GM12874 (cell line): ENCODE results near the gene USP2.

Experiments
- TF ChIP-seq, protein P1 (sequence below): IDR thresholded peaks from 2 replicates; pipeline ENCODE4 v1.5.1; 2011; ENCODE audit warnings: low read depth, mild to moderate bottlenecking, control low read depth, low read length, moderate library complexity; ENCODE audit not compliant: insufficient read depth

The USP2 gene

DNA sequence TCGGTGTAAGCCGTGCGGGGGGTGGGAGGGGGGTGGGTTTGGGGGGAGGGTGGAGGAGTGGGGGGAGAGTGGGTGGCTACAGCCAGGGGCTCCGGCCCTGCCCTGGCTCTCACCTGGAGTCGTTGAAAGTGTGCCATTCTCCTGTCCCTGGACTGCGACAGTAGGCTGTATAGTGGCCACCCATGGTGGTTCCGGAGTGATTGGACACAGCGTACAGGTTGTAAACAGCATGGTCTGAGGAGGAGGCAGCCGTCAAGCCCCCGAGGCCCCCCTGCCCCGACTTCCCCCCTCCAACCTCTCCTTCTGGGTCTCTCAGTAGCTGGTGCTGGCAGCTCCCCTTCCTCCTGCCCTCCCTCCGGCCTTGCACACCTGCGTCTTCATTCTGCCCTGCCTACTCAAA lies 24.4 kb downstream of the USP2 start:
- TF ChIP-seq, protein P1, sequence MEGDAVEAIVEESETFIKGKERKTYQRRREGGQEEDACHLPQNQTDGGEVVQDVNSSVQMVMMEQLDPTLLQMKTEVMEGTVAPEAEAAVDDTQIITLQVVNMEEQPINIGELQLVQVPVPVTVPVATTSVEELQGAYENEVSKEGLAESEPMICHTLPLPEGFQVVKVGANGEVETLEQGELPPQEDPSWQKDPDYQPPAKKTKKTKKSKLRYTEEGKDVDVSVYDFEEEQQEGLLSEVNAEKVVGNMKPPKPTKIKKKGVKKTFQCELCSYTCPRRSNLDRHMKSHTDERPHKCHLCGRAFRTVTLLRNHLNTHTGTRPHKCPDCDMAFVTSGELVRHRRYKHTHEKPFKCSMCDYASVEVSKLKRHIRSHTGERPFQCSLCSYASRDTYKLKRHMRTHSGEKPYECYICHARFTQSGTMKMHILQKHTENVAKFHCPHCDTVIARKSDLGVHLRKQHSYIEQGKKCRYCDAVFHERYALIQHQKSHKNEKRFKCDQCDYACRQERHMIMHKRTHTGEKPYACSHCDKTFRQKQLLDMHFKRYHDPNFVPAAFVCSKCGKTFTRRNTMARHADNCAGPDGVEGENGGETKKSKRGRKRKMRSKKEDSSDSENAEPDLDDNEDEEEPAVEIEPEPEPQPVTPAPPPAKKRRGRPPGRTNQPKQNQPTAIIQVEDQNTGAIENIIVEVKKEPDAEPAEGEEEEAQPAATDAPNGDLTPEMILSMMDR = no peak

DNA sequence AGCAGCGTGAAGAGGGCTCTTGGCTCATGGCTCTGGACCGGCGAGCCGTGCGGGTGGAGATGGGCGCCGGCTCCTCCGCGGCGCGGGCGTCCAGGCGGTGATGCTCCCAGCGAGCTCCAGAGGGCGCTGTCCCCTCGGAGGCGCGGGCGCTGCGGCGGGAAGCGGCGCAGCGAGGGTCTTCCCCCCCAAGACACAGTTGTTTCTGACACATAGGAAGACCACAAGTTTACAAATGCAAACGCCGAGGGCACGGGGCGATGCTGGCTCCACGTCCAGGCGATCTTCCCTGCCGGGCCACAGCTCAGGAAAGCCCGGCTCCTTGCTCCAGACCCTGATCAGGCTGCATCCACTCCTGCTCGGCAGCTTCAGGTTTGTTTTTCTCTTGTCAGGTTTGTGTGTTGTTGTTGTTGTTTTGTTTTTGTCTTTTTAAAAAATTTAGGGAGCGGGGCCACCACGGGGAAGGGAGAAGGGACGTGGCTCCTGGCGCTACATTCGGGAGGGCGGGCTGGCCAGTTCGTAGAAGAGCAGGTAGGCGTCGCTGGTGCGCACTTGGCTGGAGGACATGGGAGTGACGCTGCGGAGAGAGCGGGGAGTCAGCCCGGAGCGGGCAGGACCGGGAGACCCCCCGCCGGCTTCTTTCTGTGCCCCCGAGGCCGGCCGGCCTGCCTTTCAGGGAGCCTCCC lies 25.0 kb downstream of the USP2 start:
- TF ChIP-seq, protein P1 = peak; percentile 97

DNA sequence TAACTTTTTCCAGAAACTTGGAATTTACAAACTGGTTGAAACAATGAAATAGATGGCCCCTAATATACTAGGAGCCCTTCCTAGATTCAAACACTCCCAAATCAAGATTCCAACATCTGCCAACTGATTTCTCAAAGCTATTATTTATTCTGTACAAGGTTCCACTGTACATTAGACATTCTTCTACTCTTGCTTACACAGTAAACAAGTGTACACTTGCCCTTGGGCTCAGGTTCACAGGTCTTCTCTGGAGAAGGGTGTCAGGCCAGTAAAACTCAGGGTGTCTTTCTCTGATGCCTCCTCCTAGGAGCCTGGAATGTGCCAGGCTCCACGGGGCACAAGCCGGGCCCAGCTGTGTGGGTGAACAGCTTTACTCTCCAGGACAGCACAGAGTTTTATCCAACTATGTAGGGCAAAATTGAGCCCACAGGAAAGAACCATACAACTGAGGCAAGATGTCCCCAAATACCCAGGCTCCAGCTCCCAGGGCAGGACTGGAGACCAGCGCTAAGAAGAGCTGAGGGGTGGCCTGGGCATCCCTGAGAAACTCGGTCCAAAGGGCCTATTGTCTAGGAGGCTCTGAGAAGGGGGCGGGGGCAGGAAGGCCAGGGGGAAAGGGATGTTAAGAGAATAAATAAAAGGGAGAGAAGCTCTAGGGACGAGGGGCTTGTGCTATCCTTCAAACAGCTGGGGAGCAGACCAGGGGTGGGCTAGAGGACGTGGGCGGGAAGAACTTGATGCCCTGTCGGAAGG lies 26.2 kb downstream of the USP2 start:
- TF ChIP-seq, protein P1 = no peak

DNA sequence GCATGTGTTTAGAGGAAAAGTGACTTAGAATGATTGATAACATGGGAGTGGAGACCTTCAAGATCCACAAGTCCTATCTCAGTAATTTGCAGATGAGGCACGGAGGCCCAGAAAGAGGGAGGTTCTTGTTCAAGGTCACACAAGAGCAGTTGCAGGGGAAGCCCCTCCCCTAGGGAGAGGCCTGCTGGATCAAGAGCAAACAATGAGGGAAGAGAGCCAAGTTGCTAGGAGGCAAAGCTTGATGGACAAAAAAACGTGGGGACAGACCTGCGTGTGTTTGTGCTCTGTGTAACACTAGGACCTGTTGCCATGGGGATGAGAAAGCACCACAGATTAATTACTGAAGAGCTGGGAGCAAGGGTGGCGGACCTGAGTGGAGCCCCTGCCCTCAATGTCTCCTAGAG lies 28.6 kb downstream of the USP2 start:
- TF ChIP-seq, protein P1 = no peak

DNA sequence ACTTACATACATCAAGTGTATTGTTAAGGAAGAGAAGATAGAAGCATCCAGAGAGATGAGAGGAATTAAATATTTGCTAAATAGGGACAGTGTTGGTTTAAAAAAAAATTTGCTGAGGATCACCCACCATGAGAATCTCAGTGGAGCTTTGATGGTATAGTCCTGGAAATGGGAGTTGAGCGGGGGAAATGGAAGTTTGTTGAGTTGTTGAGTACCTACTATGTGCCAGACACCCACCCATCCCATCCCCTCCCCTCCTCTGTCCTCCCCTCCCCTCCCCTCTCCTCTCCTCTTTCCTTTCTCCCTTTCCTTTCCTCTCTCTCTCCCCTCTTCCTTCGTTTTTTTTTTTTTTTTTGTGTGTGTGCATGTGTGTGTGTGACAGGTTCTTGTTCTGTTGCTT lies 30.3 kb downstream of the USP2 start:
- TF ChIP-seq, protein P1 = no peak

DNA sequence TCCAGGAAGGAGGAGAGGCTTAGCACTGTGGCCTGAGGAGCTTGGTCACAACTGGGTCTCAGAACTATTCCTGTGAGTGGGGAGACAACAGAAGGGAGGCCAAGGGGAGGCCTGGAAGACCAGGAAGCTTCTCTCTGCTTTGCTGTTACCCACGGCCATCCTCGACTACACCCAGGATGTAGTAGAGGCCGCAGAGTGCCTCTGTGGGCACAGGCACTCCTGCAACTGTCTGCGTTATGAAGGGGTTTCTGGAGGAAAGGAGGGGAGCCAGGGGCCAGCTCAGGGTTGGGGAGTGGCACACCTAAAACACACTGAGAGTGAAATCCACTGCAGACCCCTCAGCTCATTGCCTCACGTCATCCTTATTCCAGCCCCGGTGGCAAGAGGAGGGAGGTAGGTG lies 31.2 kb downstream of the USP2 start:
- TF ChIP-seq, protein P1 = no peak

DNA sequence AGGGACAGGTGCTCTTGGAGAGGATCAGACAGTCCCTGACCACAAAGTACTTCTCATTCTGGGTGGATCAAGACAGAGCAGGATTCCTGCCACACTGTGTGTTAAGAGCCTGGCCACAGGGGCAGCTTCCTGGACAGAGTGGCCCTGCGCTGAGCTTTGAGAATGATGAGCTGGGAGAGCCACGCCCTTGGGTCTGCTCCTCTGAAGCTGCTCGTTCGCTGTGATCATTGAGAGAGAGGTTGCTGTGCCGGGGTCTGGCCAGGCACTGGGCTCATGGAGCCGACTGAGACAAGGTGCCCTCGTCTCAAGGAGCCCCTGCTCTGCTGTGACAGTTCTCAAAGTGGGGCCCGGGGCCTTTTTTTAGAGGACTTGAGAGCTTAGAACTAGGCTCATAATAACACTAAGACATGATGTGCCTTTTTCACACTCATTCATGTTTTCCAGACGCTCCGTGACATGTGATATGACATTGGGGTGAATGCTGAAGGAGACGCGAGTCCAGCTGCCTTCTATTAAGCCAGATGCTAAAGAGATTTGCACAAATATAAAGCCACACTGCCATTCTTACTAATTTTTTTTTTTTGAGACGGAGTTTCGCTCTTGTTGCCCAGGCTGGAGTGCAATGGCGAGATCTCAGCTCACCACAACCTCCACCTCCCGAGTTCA lies 33.4 kb downstream of the USP2 start:
- TF ChIP-seq, protein P1 = no peak
